Uterus (tissue), 2 donors: Measurements from ENCODE around the gene SDHA.

Experiments
- POLR2A ChIP-seq, 2 donors: fragments of 450-650 bp; IDR thresholded peaks; one replicate each; pipeline ENCODE4 v1.6.1; 2016; ENCODE audit warnings: antibody characterized with exemption in 2 of 2, mild to moderate bottlenecking in 1 of 2, moderate library complexity in 1 of 2
- TF ChIP-seq, protein P1 (sequence below), 4 experiments: fragments of 200-600 bp in 2 of 4; fragments of 450-650 bp in 2 of 4; sonication (generic) in 2 of 4; IDR thresholded peaks; one replicate each; pipeline ENCODE4 v1.5.1; 2016 to 2019; ENCODE audit warnings: antibody characterized with exemption in 4 of 4, mild to moderate bottlenecking in 2 of 4, moderate library complexity in 1 of 4

DNA sequence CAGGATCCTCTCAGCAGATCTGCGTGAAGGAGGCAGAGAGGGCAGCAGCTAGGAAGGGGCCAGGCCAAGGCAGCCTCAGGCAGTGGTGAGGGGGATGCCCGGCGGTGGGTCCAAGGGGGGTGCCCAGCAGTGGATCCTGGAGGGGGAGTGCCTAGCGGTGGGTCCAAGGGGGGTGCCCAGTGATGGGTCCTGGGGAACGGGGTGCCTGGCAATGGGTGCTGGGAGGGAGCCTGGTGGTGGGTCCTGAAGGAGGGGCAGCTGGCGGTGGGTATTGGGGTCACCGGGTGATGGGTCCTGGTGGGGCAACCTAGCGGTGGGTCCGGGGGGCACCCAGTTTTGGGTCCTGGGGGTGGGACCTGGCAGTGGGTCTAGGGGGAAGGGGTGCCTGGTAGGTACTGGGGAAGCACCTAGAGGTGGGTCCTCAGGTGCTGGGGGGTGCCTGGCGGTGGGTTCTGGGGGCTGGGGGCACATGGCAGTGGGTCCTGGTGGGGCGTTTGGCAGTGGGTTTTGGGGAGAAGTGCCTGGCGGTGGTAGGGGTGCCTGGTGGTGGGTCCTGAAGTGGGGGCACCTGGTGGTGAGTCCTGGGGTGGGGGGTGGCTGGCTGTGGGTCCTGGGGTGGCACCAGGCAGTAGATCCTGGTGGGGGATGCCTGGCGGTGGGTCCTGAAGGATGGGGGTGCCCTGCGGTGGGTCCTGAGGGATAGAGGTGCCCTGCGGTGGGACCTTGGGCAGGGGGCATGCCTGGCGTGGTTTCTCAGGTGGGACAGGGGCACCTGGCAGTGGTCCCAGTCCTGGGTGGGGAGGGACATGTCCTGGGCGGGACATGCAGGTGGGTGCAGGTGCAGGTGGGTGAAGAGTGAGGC is 24.9 kb upstream of the SDHA start:
- TF ChIP-seq, protein P1, sequence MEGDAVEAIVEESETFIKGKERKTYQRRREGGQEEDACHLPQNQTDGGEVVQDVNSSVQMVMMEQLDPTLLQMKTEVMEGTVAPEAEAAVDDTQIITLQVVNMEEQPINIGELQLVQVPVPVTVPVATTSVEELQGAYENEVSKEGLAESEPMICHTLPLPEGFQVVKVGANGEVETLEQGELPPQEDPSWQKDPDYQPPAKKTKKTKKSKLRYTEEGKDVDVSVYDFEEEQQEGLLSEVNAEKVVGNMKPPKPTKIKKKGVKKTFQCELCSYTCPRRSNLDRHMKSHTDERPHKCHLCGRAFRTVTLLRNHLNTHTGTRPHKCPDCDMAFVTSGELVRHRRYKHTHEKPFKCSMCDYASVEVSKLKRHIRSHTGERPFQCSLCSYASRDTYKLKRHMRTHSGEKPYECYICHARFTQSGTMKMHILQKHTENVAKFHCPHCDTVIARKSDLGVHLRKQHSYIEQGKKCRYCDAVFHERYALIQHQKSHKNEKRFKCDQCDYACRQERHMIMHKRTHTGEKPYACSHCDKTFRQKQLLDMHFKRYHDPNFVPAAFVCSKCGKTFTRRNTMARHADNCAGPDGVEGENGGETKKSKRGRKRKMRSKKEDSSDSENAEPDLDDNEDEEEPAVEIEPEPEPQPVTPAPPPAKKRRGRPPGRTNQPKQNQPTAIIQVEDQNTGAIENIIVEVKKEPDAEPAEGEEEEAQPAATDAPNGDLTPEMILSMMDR (IDR thresholded peaks at IDR 0.05), result no peak
- no peak for TF ChIP-seq POLR2A (IDR thresholded peaks at IDR 0.05)
